ENCODE measurements around the gene ACO1.

DNA sequence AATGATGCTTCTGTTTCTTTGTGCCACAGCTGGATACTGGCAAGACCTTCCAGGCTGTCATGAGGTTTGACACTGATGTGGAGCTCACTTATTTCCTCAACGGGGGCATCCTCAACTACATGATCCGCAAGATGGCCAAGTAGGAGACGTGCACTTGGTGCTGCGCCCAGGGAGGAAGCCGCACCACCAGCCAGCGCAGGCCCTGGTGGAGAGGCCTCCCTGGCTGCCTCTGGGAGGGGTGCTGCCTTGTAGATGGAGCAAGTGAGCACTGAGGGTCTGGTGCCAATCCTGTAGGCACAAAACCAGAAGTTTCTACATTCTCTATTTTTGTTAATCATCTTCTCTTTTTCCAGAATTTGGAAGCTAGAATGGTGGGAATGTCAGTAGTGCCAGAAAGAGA, 65.5 kb downstream of the ACO1 start:
- TF ChIP-seq, protein P1, sequence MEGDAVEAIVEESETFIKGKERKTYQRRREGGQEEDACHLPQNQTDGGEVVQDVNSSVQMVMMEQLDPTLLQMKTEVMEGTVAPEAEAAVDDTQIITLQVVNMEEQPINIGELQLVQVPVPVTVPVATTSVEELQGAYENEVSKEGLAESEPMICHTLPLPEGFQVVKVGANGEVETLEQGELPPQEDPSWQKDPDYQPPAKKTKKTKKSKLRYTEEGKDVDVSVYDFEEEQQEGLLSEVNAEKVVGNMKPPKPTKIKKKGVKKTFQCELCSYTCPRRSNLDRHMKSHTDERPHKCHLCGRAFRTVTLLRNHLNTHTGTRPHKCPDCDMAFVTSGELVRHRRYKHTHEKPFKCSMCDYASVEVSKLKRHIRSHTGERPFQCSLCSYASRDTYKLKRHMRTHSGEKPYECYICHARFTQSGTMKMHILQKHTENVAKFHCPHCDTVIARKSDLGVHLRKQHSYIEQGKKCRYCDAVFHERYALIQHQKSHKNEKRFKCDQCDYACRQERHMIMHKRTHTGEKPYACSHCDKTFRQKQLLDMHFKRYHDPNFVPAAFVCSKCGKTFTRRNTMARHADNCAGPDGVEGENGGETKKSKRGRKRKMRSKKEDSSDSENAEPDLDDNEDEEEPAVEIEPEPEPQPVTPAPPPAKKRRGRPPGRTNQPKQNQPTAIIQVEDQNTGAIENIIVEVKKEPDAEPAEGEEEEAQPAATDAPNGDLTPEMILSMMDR (IDR thresholded peaks at IDR 0.05): no peak
- TF ChIP-seq POLR2A (IDR thresholded peaks at IDR 0.05): no peak
